NCI-H1417 treated with DMSO at 0.1 percent for 48 hours (cell line): ENCODE measurements around the gene KPNB1.

ENCODE experiments used
- DNase-seq: peaks from one replicate; lab custom pipeline; 2025; lab: John Stamatoyannopoulos, UW

The KPNB1 gene

DNA sequence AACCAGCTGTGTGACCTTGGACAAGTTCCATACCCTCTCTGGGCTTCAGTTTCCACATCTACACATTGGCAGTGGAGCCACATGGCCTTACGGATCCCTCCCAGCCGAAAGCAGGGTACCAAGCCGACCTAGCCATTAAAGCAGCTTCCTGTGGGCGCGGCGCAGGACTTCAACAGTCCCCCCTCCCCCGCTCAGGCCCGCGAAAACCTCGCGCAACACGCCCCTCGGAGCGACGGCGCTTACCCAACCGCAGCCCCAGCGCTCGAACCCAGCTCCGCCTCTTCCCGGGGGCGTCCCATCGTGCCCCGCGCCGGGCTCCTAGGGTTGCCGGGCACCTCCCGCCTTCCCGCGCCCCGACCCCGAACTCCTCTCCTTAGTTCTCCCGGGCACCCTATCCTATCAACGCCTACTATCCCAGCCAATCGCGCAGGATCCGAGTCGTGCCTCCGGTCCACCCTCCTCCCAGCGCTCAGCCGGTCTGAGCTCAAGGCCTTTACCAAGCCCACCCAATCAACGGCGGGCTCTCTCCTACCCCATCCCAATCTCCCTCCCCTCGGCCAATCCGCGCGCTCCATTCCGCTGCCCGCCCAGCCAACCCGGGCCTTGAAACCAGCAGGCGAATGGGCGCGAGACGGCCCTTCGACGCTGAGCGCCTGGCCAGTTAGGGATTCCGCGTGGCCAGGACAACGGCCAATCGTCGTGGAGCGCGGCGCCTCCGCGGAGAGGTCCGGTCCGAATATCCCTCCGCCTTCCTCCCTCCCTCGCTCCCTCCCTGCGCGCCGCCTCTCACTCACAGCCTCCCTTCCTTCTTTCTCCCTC lies at the start of gene KPNB1:
KPNB1 (plus strand) TSS at position 767 of the 819 bp plus-strand sequence. CDS start 326 bp downstream, outside the sequence.
- DNase-seq = peak; percentile 96

DNA sequence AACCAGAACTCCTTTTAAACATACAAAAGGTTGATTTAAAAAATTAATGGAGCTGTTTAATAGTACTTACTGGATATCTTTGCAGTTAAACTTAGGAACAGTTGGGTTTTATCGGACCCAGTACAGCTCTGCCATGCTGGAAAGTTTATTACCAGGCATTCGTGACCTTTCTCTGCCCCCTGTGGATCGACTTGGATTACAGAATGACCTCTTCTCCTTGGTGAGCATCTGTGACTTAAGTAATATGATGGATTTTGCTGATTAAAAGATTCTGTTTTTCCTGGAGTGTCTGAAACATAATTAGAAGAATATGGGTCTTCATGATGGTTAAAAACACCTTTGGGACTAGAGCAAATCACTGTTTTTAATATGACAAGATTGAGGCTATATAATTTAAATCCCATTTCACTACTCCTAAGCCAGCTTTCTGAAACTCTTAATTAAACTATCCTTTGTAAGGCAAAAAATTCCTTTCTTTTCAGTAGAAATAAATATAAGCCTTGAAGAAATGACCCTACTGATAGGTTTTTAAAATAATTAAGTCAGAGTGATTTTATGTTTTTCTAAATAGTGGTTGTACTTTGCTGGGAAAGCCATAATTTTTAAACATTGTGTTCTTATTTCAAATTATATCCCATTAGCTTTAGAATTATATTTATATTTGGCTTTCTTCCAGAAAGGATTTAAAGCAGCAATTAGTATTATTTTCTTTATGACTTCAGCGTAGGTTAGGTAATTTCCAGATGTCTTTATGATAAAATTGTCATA lies 45.7 kb upstream of the KPNB1 start:
- DNase-seq = no peak

DNA sequence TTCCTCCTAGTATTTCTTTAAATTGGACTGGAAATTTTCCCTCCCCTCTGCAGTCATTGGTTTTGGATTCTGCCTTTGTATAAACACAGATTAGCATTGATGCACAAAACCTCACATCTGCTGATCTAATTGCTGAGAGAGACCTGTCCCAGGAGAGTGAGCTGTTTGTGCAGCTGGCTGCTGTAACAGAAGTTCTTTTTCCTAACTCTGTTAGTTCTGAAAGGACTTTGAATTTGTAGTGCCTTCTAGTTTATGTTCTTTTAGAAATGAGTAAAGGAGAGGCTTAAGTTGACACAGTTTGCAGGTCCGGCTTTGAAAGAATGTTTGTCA lies 45.2 kb upstream of the KPNB1 start:
- no peak for DNase-seq

DNA sequence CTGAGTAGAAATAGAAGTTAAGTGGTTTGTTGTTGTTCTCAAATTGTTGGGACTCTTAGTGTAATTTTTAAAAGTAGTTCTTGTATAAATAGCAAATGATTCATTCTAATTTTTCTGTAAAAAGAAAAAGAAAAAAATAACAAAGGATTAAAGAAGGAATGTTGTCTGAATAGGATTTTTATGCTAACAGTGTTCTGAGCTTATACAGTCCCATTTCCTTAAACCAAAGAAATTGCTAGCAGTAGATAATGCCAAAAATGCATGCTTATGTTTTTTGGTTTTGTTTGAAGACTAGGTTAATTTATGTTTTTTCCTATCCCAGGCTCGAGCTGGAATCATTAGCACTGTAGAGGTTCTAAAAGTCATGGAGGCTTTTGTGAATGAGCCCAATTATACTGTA lies 44.7 kb upstream of the KPNB1 start:
- DNase-seq = no peak

DNA sequence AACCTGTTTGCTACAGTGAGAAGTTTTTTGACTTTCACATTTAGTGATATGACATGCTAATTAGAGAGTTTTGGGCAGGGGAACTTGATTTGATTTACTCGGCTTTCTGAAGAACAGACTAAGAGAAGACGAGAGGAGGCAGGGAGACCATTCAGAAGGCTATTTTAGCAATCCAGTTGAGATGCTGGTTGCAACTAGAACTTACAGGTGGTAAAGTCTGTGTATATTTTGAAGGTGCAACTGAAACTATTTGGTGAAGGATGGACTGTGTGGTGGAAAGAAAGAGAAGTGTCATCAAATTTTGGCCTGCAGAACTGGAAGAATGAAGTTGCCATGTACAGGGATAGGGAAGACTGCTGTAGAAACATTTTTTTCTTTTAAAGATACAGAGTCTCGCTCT lies 42.2 kb upstream of the KPNB1 start:
- no peak for DNase-seq

DNA sequence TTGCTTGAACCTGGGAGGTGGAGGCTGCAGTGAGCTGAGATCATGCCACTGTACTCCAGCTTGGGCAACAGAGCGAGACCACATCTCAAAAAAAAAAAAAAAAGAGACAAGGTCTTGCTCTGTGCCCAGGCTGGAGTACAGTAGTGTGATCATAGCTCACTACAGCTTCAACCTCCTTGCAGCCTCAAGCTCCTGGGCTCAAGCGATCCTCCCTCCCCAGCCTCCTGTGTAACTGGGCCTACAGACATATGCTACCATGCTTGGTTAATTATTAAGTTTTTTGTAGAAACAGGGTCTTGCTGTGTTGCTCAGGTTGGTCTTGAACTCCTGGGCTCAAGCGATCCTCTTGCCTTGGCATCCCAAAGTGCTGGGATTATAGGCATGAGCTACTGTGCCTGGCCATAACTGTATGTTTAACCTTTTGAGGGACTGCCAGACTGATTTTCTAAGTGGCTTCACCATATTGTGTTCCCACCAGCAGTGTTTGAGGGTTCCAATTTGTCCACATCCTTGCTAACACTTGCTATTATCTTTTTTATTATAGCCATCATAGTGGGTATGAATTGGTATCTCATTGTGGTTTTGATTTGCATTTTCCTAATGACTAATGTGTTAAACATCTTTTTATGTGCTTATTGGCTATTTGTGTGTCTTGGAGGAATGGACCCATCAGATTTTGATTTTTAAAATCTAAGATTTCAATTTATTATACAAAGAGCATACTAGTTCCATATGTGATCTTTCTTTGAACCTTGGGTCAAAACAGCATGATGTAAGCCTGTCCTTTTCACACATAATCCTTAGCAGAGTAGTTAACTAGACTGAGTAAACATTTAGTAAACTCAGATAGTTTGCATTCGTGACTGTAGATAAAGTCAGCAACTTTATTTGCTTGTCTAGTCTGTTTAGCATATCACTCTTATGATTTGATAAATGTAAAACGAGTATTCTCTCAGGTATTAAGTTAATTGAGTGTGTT lies 38.1 kb upstream of the KPNB1 start:
- no peak for DNase-seq

DNA sequence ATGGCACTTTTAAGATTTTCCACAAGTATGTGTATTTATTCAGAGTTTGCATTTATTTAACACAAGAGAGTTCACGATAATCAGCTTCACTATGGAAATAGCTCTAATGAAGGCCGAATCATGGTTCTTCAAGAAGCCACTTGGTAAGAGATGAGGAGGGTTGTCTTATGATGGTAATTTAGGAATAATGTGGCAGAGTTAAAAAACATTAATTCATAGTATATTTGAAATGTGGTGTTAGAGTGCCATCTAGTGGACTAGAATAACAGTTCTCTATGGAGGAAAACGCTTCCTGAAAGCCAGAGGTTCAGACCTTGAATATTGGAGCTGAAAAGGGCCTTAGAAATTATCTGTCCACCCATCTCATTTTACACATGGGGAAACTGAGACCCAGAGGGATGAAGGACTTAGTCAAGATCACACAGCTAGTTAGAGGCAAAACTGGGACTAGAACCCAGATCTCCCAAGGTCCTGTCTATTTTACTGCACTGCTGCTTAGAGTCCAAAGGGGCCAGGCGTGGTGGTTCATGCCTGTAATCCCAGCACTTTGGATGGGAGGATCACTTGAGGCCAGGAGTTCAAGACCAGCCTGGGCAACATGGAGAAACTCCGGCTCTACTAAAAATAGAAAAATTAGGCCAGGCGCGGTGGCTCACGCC lies 33.8 kb upstream of the KPNB1 start:
- DNase-seq = no peak

DNA sequence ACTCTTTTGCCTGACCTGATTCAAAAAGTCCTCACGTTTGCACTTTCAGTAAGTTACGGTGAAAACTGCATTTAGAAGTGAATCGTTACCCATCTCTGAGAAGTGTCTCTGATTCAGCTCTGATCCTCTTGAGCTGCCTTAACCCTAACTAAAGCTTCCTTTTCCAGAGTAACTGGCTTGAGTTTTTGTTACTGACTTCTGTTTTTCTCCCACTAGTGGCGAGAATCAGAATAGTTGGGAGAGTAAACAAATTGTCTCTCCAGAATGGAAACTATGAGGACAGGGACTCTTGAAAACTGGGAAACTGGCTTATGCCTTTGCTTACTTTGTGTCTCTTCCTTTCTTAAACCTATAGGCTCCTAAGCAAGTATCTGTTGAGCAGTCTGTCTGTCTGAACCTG lies 31.3 kb upstream of the KPNB1 start:
- DNase-seq = no peak

DNA sequence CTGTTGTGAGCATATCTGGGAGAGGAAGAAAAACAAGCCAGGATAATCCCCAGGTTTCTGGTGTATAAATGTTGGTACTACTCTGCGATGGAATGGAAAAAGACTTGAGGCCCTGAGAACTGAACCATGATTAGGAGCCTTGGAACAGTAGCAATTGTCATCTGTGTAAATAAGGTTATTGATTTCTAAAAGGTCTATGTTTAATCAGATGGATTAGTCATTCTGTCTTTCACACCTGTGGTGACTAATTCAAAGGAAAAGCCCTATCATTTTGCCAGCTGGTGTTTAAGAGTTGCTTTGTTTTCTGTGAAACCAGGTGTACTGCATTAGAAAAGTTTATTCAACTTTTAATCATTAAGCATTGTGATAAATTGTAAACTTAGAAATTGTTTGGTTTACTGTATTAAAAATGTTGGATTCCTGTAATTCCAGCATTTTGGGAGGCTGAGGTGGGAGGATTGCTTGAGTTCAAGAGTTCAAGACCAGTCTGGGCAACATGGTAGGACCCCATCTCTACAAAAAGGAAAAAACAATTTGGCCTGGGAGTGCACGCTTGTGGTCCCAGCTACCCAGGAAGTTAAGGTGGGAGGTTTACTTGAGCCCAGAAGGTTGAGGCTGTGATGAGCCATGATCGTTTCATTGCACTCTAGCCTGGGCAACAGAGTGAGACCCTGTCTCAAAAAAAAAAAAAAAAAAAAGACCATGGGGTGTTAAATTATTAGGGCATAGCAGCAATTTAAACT lies 29.0 kb upstream of the KPNB1 start:
- no peak for DNase-seq

DNA sequence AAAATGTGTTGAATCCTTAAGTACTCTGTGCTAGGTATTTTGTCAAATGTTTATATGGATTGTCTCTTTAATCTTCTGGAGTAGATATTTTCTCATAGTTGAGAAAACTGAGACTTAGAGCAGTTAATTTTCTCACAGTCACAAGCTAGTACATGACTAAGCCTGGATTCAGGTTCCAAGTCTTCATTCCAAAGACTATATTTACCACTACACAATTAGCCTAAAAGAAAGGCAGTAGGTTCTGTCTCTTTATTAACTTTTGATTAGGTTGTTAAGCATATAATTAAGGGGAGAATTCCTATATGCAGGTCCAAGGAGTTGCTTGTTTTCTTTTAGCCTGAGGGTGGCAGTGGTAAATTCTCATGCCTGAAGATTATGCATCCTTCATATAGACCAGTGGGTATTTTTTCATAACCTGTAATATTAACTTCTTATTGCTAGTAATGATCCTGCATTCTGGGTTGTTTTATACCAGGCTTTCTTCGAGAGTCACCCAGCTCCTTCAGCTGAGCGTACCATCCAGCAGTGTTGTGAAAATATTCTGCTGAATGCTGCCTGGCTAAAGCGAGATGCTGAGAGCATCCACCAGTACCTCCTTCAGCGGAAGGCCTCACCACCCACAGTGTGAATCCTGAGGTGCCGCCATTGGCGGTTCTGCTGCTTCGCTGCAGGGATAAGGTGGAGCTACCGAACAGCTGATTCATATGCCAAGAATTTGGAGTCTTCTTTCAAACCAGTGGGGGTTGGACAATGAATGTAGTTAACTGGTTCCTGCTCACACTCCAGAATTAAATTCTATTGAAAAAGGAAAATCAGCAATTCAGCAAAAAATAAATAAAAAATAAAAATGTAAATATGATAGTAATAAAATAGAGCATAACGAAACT lies 28.2 kb upstream of the KPNB1 start:
- DNase-seq = no peak

DNA sequence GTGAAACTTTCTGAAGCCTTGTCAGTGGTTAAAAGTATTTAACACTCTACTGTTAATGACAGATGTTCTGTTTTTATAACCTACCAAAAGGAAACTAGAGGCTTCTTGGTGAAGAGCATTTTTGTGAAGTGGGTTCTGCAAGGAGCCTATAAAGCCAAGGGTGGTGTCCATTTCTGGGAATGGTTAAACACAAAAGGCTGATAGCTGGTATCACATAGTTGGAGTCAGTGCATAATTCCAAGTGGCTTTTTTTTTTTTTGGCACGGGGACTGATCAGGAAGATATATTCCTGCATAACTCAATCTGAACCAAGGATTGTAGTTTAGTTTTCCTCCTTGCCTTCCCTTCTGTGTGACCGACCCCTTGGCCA lies 27.6 kb upstream of the KPNB1 start:
- DNase-seq = no peak

DNA sequence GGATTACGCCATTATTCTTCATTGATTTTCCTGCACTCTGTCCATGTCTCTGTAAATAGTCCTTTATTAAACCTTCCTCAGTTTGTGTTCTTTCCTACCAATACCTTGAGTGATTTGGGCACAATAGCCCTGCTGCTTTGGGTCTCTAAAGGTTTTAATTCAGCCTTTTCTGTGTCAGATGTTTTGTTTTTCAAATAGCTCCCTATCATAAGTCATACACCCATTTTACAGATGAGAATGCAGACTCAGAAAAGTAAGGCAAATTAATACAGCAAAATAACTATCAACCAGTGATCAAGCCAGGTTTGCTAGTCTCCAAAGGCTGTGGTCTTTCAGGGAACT lies 25.0 kb upstream of the KPNB1 start:
- DNase-seq = no peak

DNA sequence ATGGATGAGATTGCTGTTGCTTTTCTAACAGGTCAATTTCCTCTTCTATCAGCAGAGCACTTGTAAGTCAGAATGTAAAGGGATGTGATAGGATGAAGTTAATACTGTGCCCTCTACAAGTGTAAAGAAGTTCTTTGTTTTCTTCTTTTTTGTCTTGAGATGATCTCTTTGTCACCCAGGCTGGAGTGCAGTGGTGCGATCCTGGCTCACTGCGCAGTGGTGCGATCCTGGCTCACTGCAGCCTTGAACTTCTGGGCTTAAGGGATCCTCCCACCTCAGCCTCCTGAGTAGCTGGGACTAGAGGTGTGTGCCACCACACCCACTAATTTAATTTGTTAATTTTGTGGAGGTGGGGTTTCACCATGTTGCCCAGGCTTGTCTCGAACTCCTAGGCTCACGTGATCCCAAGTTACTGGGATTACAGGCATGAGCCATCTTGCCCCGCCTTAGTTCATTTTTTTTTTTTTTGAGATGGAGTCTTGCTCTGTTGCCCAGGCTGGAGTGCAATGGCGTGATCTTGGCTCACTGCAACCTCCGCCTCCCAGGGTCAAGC lies 21.6 kb upstream of the KPNB1 start:
- DNase-seq = no peak

DNA sequence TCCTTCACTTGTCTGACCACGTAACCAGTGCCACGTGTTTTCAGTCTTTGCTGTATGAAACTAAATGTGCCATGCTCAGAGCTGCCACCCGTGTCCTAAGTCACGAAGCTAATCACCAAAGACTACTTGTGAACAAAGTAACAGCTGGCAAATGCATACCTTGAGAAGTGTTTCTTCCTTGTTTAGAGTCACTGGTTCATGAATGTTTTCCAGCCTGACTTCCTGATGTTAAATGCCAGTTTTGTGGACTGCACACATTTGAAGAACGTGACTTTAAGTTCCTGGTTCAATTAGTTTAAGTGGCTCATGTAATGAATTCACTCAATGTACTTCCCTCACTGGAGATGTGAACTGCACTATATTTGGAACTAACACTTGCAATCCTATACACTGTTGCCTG lies 19.9 kb upstream of the KPNB1 start:
- no peak for DNase-seq

DNA sequence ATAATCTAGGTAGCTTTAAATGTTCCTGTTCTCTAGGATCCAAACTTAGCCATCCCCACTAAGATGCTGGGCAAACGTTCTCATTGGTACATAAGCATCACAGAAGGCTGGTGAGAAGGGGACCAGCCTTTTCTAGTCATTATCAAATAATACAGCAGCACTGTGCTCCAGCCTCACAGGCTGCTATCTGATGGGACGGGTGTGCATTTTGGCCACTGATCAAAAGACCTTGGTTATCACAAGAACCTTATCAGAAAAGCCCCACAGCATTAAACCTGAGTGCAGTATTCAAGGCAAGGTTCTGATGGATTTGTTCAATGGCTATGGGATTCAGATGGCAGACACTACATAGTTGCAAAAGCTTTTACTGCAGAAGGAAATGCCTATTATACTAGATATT lies 19.1 kb upstream of the KPNB1 start:
- DNase-seq = no peak

DNA sequence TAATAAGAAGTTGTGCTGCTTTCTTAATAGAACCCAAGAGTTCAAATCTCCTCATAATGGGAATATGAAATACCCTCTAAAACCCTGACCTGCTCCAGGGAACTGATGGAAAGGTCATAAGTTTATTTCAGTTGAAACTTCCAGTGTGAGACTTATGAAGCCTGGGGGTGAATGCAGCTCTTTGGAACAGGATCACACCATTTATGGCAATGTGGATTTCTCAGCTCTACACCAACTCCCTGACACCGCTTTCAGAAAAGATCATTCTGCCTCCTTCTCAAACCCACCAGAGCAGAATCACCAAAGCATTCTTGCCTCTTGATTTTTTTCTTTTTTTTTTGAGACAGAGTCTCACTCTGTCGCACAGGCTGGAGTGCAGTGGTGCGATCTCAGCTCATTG lies 16.7 kb upstream of the KPNB1 start:
- no peak for DNase-seq

DNA sequence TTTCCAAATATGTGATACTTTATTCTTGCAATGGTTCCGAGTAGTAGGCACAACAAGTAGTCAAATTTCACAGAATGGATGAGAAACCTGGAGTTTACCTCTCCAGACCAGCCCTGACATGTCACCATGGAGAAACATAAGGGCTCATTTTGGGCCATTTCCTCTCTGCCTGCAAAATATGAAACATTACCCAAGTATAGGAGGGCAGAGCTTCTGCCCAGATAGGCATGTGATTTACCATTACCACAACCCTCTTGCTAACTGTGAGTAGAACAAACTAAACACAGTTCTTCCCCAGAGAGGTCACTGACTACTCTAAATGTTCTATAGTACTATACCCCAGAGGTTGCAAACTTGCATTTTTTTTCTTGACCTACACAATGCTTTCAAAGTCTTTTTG lies 15.7 kb upstream of the KPNB1 start:
- no peak for DNase-seq

DNA sequence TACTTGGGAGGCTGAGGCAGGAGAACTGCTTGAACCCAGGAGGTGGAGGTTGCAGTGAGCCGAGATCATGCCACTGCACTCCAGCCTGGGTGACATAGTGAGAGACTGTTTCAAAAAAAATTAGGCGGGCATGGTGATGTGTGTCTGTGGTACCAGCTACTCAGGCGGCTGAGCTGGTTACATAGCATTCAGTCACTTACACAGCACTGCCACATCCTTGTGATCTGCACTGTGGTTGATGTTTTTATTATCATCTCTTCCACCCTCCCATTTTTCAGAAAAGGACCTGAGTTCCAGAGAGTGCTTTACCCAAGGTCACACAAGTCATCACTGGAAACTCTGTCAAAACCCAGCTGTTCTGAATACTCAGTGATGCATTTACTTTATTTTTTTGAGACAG lies 14.8 kb upstream of the KPNB1 start:
- no peak for DNase-seq

DNA sequence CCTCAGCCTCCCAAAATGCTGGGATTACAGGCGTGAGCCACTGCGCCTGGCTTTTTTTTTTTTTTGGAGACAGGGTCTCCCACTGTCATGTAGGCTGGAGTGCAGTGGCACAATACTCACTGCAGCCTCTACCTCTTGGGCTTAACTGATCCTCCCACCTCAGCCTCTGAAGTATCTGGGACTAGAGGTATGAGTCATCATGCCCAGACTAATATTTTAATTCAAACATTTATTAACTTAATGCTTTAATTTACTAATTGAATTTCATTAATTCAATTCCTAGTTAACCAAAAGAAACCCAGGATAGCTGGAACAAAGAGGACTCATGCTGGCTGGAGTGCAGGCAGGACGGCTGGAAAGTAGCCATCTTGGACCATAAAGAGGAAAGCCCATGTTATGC lies 14.0 kb upstream of the KPNB1 start:
- DNase-seq = no peak
